KG1 (cell line): Measurements from ENCODE around the gene COG2.
"Not testable (repeated sequence)": the region's sequence is repeated elsewhere in the genome, so short reads cannot be mapped to it uniquely, and the experiment has no call there.

ENCODE experiments used
- DNase-seq: peaks from one replicate; lab custom pipeline; 2025; lab: John Stamatoyannopoulos, UW

COG2 gene, protein sequence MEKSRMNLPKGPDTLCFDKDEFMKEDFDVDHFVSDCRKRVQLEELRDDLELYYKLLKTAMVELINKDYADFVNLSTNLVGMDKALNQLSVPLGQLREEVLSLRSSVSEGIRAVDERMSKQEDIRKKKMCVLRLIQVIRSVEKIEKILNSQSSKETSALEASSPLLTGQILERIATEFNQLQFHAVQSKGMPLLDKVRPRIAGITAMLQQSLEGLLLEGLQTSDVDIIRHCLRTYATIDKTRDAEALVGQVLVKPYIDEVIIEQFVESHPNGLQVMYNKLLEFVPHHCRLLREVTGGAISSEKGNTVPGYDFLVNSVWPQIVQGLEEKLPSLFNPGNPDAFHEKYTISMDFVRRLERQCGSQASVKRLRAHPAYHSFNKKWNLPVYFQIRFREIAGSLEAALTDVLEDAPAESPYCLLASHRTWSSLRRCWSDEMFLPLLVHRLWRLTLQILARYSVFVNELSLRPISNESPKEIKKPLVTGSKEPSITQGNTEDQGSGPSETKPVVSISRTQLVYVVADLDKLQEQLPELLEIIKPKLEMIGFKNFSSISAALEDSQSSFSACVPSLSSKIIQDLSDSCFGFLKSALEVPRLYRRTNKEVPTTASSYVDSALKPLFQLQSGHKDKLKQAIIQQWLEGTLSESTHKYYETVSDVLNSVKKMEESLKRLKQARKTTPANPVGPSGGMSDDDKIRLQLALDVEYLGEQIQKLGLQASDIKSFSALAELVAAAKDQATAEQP

DNA sequence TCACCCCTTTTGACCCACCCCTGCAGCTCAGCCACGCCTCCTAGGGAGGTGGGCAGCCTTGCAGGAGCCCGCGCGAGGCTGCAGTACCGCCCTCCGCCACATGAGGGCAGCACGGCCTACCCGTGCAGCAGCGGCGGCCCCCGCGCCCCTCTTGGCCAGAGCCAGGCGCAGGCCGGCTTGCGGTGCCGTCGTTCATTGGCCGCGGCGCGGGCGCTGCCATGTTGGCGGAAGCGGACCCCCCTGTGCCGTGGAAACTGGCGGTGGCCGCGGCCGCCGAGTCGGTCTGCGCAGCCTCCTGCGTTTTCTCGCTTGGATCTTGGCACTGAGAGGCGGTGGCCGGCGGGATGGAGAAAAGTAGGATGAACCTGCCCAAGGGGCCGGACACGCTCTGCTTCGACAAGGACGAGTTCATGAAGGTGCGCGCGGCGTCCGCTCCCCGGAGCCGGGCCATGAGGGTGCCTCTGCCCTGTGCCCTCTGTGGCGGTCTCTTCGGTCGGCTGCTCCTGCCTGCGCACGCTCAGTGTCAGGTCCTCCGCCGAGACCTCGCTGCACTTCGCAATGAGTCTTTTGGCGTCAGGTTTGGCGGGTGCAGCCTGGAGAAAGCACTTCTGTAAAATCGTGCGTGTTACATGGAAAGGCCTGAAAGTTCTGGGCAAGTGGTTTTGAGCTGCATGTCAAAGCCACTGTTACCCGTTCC lies at the start of gene COG2:
Gene COG2, plus strand, starts transcription at position 219 of the 697 bp plus-strand sequence. Its CDS starts 126 bp downstream, at position 345.
- peak; percentile 85 for DNase-seq

DNA sequence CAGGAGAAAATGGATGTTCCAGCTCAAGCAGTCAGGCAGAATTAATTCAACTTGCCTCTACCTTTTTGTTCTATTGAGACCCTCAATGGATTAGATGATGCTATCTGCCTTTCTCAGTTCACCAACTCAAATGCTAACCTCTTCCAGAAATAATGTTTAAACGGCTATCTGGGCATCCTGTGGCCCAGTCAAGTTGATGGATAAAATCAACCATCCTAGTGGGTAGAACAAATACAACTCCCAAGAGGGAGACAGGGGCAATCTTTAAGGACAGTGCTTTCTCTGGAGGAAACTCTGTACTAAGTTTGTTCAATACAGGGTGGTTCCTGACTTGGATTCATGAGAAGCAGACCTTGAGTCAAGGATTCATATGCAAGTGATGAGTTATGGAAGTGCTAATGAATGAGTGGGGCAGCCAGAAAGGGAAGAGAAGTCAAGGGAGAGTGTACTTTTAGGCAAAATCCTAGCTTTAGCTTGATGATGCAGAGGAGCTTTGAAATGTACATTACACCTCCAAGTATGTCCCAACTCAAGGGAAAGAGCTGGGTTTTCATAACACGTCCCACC lies 49.4 kb upstream of the COG2 start:
- DNase-seq: no peak

DNA sequence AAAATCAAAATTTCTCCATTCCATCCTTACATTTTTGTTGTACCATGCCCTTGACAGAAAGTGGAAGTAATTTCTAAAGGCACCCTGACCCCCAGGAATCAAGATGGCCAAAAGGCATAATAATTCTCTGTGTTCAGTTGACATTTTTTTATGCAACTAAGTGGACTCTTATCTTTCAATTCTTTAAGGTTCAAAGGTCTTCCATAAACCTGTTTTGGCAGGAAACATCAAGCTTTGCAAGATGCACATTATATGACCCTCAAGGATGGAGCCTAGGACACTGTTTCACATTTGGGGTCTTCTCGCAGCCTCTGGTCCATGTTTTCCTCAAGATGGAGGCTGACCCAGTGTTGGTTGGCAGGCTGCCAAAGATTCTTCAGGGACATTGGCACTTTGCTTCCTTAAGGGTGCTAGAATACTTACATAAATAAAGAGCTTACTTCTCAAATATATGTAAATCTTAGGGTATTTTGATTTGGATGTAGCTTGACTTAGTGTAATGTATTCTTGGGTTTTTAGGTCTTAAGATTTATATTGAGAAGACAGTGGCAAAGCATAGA lies 48.0 kb upstream of the COG2 start:
- DNase-seq: no peak

DNA sequence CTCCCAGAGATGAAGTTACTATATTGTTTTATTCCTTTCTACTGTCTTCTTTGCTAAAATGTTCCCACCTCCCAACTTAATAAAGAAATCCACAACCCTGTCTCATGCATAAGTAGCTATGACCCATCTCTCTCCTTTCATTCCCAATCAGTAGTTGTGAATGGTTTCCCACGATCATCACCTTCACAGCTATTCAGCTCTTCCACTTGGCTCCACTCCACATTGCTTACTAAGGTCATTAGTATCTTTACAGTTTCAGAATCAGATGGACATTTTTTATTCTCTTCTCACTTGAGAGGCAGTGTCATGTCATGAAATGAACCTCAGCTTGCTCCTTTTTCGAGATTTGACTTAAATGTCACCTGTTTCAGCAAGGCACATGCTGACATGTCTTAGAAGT lies 47.1 kb upstream of the COG2 start:
- no peak for DNase-seq

DNA sequence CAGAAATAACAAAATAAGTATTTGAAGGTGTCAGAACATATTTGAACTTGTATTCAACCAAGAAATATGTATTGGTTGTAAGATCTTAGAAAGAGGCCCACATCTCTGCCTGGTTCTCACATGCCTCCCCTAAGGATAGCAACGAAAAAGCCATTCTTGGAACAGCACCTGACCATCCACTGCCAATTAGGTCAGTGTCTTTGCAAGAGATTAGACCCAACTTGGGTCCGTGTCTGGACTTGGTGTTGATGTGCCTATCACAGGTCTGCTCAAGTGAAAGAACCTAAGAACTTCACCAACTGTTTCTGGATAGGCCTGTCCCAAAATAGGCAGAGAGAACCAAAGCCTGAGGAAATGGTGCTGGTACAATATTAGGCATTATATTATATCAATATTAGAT lies 46.0 kb upstream of the COG2 start:
- no peak for DNase-seq

DNA sequence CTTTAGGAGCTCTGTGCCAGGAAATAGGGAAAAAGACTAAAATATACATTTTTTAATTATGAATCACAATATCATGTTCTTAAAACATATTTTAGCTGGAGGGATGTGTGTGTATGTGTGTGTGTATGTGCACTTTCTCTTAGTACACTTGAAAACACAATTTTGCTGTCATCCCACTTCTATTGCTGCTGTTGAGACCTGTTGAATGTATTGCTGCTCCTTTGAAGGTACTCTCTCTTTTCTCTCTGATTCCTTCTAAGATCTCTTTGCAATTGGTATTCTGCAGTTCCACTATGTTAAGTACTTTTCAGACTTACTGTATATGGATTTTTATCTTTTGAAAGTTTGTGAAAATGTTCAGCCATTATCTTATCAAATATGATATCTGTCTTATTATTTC lies 43.5 kb upstream of the COG2 start:
- no peak for DNase-seq

DNA sequence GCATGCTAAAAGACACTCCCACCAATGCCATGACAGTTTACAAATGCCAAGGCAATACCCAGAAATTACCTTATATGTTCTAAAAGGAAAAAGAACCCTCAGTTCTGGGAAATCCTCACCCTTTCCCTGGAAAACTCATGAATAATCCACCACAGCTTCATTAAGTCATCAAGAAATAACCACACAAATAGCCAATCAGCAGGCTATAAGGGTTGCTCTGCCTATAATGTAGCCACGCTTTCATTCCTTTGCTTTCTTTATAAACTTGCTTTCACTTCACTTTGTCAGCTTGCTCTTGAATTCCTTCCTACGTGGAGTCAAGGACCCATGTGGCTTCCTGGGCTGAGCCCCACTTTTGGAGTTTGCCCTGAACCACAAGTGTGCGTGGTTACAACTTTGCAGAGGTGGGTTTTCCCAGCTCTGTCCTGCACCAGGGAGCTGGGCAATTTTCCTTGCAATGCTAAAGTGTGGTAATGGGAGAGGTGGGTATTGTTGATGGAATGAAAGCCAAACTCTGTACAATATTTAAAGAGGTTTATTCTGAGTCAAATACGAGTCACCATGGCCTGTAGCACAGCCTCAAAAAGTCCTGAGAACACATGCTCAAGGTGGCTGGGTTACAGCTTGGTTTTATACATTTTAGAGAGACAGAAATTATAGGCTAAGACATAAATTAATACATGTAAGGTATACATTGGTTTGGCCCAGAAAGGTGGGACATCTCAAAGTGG lies 42.2 kb upstream of the COG2 start:
- DNase-seq: no peak

DNA sequence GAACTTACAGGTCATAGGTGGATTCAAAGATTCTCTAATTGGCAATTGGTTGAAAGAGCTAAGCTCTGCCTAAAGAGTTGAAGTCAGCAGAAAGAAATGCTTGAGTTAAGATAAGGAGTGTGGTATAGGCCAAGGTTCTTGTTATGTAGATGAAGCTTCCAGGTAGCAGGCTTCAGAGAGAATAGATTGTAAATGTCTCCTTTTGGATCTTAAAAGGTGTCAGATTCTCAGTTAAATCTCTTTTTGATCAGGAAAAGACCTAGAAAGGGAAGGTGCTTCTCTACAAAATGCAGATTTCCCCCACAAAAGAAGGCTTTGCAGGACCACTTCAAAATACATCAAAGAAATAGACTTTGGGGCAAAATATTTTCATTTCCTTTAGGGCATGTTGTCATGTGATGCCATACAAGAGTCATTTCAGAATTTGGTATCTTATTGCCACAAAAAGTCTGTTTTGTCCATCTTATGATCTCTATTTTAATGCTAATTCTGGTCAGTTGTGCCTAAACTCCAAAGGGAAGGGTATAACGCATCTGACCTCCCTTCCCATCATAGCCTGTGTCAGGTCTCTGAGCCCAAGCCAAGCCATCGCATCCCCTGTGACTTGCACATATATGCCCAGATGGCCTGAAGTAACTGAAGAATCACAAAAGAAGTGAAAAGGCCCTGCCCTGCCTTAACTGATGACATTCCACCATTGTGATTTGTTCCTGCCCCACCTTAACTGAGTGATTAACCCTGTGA lies 41.5 kb upstream of the COG2 start:
- DNase-seq: not testable (repeated sequence)

DNA sequence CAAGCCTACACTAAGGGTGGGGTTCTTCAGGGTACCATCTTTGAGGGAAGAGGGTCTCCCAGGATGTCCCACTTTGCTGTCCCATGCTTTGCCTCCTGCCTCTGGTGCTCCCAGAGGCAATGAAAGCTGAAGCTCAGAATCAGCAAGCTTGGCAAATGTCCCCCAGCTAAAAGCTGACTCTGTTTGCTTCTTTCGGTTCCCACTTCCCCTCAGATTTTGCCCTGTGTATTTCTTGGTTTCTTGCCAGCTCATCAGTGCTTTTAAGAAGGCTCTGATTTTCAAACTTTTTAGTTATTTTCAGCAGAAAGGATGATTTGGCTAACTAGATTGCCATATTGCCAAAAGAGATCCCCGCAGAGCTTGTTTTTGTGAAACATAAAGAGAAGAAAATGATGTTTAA lies 33.1 kb upstream of the COG2 start:
- no peak for DNase-seq

DNA sequence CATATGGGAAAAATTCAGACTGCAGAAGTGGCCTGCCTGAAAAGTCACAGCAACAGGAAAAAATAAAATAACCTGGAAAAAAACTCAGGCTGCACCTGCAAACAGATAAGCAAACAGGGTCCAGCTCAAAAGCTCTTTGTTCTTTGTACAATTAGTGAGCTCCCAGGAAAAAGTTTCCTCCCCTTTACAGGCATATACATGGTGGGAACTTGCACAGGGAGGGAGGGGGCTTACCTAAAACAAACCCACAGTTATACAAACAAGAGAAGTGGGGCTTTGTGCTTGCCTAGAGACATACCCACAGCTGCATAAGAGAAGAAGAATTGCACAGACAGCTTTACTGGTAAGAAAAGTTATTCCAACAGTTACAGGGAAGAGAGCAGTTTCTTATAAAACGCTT lies 31.7 kb upstream of the COG2 start:
- no peak for DNase-seq

DNA sequence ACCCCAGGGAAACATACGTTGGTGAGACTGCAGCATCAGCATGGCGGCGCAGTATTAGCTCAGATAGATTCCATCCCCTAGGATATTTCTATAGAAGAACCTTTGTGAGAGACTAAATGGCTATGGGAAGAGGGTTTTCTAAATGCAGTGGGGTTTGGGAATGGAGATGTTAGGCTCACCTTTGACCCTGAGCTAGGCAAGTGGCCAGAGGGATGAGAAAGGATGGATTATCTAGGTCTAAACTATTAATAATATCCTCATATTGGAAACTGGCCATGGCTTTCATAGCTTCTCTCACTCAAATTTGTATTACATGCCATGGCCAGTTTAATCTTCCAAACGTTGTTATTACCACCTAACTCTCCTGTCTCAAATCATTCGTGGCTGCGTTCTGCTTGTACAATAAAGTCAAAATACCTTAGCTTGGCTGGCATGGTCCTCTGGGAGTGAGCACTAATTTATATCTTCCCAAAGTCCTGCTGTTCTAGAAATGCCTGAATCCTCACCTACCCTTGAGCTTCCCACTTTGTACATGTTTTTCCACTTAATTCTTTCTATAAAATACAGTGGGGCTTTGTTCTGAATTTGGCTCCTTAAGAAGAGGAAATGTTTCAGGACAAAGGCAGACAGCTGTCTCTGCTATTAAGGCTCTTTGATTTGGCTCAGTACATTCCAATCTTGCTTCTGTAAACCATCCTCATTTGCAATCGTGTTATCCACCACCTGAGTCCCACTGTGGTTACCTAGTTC lies 31.0 kb upstream of the COG2 start:
- DNase-seq: no peak

DNA sequence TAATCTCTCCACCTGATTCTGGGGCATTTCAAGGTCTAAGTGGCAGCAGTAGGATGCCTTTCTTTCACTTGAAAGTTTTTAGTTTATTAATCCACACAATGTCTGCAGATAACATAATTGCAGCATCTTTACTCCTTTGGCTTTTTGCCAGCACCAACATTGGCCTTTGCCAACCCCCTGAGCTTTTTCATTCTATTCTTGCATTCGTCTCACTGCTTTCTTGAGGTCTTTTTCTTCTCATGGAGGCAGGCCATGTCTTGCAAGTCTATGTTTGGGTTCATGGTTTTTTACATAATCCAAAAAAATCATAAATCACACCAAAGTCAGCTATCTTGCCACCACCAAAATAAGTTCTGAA lies 30.4 kb upstream of the COG2 start:
- no peak for DNase-seq

DNA sequence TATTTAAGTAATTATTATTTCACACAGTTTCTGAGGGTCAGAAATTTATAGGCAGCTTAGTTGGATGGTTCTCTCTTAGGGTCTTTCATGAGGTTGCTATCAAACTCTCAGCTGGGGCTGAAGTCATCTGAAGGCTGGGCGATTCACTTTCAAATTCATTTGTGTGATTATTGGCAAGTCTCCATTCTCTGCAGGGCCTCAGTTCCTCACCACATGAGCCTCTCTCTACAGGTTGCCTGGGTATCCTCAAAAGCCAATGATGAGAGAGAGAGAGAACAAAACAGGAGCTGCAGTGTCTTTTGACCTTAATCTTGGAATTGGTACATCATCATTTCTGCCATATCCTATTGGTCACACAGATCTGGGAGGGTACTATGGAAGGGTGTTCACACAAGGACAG lies 29.6 kb upstream of the COG2 start:
- DNase-seq: no peak

DNA sequence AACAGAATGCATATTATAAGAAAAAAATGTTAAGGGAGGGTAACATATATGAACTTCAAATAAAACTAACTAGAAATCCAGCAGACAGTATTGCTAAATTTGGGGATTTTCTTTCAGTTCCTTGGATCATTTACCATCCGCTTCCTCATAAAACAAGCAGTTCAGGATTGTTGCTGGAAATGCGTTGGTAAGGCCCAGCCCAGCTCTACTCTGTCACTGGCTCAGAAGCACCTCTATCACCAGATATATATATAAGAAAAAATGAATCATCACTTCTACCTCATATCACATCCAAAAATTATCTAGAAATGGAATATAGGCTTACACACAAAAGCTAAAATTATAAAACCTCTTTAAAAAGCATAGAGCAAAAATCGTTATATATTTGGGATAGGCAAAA lies 28.2 kb upstream of the COG2 start:
- no peak for DNase-seq

DNA sequence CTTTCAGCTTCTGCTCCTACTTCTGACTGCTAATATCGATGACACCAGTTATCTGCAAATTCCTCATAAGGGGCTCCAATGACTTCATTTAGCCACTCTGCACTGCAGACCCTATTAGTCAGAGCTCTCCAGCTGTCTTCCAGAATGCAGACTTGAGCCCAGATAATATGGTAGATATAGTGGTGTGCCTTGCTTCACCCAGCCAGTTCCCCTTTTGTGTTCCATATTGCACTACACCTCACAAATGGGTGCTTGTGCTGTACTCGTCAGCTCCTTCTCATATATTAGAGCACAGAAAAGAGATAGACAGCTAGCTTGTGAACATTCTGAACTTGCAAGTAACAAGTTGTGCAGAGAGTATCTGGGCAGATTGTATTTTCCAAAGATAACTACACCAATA lies 23.7 kb upstream of the COG2 start:
- no peak for DNase-seq

DNA sequence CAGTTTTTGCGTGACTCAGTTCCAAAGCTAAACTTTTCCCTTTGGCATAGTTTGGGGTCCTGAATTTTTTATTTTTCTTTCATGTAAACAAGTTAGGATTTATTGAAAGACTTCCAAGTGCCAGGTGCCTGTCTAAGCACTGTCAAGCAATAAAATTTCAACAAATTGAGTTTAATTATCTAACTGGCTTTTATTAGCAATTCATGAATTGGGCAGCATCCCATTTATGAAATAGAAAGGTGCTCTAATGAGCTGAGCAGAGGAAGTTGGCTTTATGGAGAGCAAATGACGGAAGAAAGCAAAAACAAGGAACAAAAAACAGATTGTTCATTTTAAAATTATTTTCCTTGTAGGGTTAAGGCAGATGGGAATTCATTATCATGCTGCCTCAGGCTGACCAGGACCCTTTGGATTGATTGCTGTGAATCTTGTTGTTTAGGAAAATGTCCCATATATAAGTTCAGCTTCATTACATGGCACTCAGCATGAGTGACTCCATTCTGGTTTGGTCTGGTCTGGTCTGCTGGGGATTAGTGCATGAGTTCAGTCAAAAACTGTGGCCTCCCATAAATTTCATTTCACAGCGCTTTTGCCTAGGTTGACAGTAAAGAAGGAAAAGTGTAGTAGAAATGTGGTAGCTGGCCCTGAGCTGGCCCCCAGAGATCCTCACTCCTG lies 21.5 kb upstream of the COG2 start:
- DNase-seq: no peak

DNA sequence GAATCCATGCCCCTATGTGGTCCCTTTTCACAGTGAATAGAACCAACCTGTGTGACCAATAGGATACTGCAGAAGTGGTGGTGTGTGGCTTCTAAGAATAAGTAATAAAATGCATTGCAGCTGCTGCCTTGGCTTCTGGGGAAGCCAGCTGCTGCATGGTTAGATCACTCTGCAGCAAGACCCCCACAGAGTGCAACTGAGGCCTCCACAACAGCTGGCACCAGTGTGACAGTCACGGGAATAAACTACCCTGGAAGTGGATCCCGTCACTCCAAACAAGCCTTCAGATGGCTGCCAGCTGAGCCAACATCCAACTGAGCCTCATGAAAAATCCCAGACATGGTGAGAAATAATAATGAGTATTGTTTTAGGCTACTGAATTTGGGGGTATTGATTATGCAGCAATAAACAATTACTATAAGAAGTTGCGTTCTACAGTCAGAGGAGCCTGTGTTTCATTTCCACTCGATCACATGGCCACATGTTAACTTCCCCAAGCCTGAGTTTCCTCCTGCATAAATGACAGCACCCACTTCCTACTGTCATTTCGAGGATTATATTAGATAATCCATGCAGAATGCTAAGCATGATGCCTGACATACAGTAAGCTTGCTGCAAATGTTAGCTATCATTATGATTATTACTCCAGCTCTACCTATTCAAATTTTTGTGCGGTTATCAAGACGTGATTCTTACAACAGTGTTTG lies 20.8 kb upstream of the COG2 start:
- DNase-seq: no peak

DNA sequence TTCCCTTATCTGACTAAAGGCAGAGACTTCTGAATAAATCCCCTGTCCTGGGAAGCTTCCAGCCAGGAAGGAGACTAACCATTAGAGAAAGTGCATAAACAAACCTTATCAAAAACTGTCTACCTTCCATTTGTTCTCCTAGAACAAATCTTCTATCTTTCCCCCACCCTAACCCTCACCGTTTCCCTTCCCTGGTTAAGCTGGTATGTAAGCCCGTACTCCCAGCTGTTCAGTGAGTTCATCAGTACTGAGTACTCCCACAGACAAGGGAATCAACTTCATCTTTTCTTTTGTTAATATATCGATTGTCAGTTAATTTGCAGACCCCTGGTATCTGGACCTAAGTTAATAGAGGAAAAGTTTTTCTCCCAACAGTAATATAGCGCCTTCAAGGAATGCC lies 20.1 kb upstream of the COG2 start:
- no peak for DNase-seq

DNA sequence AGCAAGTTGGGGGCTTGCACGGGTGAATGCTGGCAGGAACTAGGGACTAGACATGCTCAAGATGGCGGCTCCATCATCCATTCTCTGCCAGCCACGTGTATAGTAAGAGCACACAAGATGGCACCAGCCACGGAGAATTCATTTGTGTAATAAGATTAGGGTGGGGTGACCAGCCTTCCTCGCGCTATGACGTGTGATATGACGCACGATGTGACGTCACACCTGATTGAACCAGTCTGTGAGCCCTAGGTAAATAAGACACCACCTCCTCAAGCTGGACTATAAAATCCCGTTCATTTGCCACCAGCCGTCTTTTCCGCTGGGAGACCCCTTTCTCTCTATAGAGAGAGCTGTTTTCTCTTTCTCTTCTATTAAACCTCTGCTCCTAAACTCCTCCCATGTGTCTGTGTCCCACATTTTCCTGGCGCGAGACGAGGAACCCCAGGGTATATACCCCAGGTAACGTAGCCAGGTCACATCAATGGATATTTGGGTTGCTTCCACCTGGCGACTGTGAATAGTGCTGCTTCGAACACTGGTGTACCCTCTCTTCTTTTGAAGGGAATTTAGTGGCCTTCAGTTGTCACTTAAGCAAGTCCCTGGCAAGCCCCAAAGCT lies 18.1 kb upstream of the COG2 start:
- no peak for DNase-seq
